Middle frontal gyrus (tissue), 1 donor: ENCODE measurements around the gene CDKN1A.
"Not testable (repeated sequence)": the region's sequence is repeated elsewhere in the genome, so short reads cannot be mapped to it uniquely, and the experiment has no call there.

ENCODE experiments used
- DNase-seq: peaks from one replicate; pipeline ENCODE4 v3.0.0-alpha.2; 2015; ENCODE audit warnings: low spot score; ENCODE audit errors: extremely low spot score

The CDKN1A gene

GRCh38 chr6:36695414-36695813, 16.9 kb downstream of the CDKN1A start:
- DNase-seq: no peak

- DNase-seq: no peak
These were observed 19.0 kb downstream of the CDKN1A start, which contains the start of gene RAB44 for GRCh38 chr6:36697481-36697903. Gene RAB44, plus strand, starts transcription at chr6:36697826. Its CDS starts 6,410 bp downstream, at chr6:36704236.

GRCh38 chr6:36698196-36698595, 19.7 kb downstream of the CDKN1A start:
- DNase-seq: no peak

- no peak for DNase-seq
These were observed 20.4 kb downstream of the CDKN1A start for GRCh38 chr6:36698871-36699271.

- no peak for DNase-seq
These were observed 20.8 kb downstream of the CDKN1A start for GRCh38 chr6:36699348-36699747.

DNA sequence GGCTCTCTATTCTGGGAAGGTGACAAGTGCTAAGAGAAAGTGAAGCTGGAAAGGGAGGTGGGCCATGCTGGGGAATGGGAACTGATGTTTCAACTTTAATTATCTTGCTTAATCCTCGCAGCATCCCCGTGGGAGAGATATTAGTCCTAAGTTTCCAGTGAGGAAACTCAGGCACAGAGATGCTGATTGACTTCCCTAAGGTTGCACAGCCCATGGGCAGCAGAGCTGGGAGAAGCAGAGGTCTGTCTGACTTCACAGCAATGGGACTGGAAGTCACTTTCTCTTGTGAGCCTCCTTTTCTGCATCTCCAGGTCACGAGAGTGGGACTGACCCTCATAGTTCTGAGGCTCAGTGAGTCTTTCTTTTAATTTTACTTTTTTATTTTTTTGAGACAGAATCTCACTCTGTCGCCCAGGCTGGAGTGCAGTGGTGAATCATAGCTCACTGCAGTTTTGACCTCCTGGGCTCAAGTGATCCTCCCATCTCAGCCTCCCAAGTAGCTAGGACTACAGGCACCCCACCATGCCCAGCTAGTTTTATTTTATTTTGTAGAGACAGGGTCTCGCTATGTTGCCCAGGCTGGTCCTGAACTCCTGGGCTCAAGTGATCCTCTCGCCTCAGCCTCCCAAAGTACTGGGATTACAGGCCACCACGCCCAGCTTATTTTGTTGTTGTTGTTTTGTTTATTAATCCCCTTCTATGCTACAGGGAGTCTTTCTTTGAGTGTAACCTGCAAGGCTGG, 21.7 kb downstream of the CDKN1A start:
- no peak for DNase-seq

DNA sequence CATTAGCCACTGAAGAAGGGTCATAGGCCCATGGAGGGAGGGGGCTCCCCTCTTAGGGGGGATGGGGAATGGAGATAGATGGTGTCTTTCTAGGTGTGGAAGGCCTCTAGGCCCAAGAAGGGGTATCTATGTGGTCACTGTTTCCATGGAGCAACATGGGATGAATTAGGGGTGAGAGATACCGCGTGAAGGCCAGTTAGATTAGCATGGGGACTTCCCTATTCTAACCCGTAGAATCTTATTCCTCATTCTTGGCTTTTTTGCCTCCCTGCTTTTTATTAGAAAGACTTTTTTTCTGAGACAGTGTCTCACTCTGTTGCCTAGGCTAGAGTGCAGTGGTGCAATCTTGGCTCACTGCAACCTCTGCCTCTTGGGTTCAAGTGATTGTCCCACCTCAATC, 22.3 kb downstream of the CDKN1A start:
- no peak for DNase-seq

DNA sequence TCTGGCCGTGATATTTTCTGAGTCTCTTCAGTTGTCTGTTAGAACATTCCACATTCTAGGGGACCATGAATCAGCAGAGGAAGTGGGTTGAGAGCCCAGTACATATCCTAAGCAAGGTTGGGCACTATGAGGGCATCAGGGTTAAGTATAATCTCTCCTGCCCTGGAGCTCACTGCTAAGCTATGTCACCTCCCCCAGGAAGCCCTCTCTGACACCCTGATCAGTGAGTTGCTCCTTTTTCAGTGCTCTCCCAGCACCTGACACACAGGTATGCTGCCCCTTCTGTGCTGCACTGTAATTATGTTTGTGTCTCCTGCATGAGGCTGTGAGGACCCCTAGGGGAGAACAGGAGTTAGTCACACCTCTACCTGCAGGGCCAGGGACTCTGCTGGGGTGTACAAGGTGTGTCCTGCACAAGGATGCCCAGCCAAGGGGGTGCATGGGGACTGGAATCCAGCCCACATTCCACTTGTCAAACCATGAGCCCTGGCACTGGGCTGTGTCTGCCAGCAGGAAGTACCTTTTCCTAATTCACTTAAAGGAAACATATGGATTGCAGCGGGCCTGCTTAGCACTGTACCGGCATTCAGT, 23.0 kb downstream of the CDKN1A start:
- DNase-seq: no peak

DNA sequence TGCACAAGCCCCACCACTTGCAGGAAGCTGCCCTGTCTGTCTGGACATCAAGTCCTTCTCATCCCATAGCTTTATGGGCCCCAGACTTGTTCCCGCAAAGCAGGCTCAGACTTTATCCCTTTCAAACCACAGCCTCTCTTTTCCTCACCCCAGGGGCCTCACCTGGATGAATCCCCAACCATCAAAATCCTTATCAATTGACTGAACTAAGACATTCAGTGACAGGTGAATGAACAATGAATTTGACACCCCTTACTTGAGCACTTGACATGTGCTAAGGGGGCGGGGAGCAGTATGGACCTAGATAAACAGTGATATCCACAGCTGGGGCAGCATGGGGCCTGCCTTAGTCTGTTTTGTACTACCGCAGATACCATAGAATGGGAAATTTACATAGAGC, 24.1 kb downstream of the CDKN1A start:
- DNase-seq: no peak

GRCh38 chr6:36703081-36703606, 24.6 kb downstream of the CDKN1A start:
- no peak for DNase-seq

- no peak for DNase-seq
These were observed 25.5 kb downstream of the CDKN1A start for GRCh38 chr6:36703982-36704381.

GRCh38 chr6:36704961-36705577, 26.6 kb downstream of the CDKN1A start:
- not testable (repeated sequence) for DNase-seq

DNA sequence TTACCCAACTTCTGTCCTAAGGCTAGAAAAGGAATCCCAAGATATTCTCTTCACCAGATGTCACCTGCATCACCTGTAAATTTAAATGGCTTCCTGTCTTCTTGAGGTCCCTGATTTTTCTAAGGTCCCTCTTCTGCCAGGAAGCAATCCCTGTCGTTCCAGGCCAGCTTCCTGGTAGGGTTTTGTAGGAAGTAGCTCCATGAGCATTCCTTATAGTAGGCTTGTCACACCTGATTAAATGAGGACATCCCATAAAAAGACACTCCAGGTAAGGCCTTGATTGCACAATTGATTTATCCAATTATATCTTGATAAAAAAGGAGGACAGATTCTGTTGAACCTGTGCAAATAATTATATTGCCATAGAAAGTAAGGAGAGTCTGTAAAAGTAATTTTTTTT, 27.8 kb downstream of the CDKN1A start:
- no peak for DNase-seq

GRCh38 chr6:36712816-36713215, 34.3 kb downstream of the CDKN1A start:
- DNase-seq: no peak

DNA sequence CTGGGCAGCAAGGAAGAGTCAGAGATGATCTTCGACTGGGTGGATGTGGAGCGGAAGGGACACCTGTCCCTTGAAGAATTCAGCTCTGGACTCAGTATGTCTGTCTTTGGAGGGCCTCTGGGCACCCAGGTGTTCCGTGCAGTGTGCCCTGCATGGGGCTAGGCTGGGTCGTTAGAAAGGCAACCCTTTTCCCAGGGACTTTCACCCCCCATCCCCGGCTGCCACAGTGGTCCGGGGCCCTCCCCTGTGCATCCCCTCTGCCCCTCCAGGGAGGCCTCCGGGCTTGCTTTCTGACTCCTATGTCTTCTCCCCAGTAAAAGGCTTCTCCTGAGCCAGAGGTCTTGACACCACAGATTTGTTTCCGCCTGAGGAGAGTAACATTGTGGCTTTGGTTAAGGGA, 35.3 kb downstream of the CDKN1A start:
- DNase-seq: no peak

DNA sequence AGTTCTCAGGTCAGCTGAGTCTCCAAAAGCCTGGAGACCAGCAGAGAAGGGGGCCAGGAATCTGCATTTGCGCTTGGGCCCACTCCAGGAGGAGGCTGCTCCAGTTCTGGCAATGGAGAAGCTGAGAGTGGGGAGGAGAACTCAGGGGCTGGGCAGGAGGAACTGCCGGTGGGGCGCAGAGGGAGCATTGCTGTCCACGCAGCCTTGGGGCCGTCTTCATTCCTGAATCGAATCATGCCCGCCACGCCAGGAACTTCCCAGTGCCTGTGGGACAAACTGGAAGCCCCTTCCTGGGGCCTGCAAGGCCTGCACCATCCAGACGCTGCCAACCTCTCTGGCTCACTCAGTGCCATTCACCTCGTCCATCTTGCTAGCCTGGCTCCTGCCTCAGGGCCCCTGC, 36.0 kb downstream of the CDKN1A start:
- DNase-seq: no peak

DNA sequence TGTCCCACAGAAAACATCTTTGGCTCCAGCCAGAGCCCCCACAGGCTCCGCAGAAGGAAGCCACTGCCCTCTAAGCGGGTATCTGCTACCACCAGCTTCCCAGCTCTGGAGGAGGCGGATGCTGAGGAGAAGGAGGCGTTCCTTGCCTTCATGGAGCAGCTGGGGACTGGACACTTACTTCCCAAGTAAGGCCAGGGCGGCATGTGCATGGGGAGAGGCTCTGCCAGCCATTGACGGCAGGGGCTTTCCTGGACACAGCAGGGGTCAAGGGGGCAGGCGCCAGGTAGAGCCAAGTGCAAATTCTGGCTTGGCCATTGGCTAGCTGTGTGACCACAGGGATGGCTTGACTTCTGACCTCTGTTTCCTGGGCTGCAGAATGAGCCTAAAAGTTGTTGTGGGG, 37.0 kb downstream of the CDKN1A start:
- no peak for DNase-seq

- no peak for DNase-seq
These were observed 38.1 kb downstream of the CDKN1A start for GRCh38 chr6:36716476-36717093.

- no peak for DNase-seq
These were observed 38.8 kb downstream of the CDKN1A start for GRCh38 chr6:36717231-36717825.

DNA sequence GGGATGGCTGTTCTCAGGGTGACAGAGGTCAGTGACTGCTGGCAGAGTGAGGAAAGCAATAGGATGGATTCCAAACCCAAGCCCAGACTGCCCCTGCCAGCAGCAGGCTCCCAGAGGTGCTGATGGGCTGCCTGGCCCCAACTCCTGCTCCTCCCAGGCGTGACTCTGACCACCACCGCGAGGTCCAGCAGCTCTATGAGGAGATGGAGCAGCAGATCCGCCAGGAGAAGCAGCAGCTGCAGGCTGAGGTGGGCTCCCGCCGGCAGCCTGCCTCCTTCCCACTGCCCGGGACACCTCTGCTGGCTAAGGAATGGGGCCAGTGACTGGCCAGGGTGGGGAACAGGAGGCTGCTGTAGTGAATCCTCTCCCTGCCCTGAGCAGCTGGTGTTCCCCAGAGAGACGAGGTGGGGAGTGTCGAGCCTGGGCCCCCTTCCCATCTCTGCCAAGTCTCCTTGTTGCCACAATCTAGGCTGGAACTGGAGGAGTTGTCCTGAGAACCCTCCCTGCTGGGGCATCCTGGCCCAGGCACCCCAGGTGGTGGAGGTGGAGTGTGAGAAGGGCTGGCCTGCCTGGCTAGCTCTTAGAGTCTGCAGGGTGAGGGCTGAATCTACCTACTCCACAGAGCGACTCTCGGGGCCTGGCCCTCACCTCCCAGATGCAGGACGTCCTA, 39.5 kb downstream of the CDKN1A start:
- DNase-seq: no peak

DNA sequence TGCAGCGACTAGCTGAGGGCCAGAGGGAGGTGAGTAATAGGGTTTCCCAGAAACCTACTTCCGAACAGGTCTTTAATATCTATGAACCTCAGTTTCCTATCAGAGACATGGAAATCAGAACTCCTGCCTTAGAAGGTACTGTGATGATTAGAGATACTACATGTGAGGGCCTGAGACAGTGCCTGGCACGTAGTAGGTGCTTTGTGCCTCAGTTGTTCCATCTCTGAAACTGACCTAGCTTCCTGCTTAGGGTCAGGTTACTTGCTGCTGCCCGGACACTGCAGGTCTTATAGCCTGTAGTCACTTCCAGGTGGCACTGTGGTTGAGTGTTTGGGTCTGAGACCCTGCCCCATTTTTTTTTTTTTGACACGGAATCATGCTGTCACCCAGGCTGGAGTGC, 40.0 kb downstream of the CDKN1A start:
- DNase-seq: no peak
